H1 (cell line): Measurements from ENCODE around the gene LIMA1. TPM values are rescaled to one million over a fixed set of nuclear protein-coding genes. Genes with fewer than 3 reads are reported as not detected.

Experiments
- CTCF ChIA-PET: fragments of 300-600 bp; sonication (Branson Sonifier 250); formaldehyde crosslinking; loops from one replicate; lab custom pipeline; 2021; ENCODE audit not compliant: partially characterized antibody; lab: Charles Lee
- POLR2A ChIA-PET: fragments of 300-600 bp; sonication (Branson Sonifier 250); formaldehyde crosslinking; loops from one replicate; lab custom pipeline; 2021; ENCODE audit warnings: inconsistent platforms; ENCODE audit not compliant: partially characterized antibody; lab: Charles Lee
- DNase-seq, 2 experiments: peaks; one replicate each; pipeline versions ENCODE4 v3.0.0 to v3.0.0-alpha.2; 2010 to 2022; ENCODE audit warnings: low spot score in 2 of 2, low read depth in 1 of 2, mixed read lengths in 1 of 2
- FAIRE-seq: peaks from 2 replicates; lab custom pipeline; 2011; peaks lifted over from hg19 to GRCh38; lab: Jason Lieb, UNC
- H2AFZ ChIP-seq: 2 replicates; pipeline ENCODE4 v1.8.1; 2012; ENCODE audit warnings: low read length, inconsistent platforms
- H2AK5ac ChIP-seq: 2 replicates; pipeline ENCODE4 v1.6.1; 2013; ENCODE audit warnings: low read depth, low read length
- H2BK120ac ChIP-seq: replicated peaks from 2 replicates; pipeline ENCODE3; 2013; ENCODE audit warnings: low read depth, low read length, inconsistent platforms
- H2BK12ac ChIP-seq: 2 replicates; pipeline ENCODE4 v1.6.1; 2013; ENCODE audit warnings: low read depth, low read length
- H2BK15ac ChIP-seq: 2 replicates; pipeline ENCODE4 v1.6.1; 2013; ENCODE audit warnings: low read length
- H2BK20ac ChIP-seq: 2 replicates; pipeline ENCODE4 v1.6.1; 2013; ENCODE audit warnings: low read length
- H2BK5ac ChIP-seq: 2 replicates; pipeline ENCODE4 v1.6.1; 2013; ENCODE audit warnings: low read depth, low read length
- H3K14ac ChIP-seq: 2 replicates; pipeline ENCODE4 v1.6.1; 2013; ENCODE audit warnings: inconsistent platforms; ENCODE audit not compliant: insufficient read length
- H3K18ac ChIP-seq: 2 replicates; pipeline ENCODE4 v1.6.1; 2013; ENCODE audit warnings: low read length; ENCODE audit errors: extremely low read depth
- H3K23ac ChIP-seq: 2 replicates; pipeline ENCODE4 v1.6.1; 2013; ENCODE audit warnings: inconsistent platforms; ENCODE audit not compliant: insufficient read length
- H3K23me2 ChIP-seq: 2 replicates; pipeline ENCODE4 v1.6.1; 2013; ENCODE audit warnings: low read depth, low read length
- H3K27ac ChIP-seq: 2 replicates; pipeline ENCODE4 v1.6.1; 2011; ENCODE audit warnings: low read depth, low read length, inconsistent platforms
- H3K27me3 ChIP-seq, 4 experiments: replicated peaks in 1 of 4; 1 replicate in 1 of 4; 2 replicates in 3 of 4; pipeline versions ENCODE4 v1.6.1 to v1.8.1; 2011 to 2013; ENCODE audit warnings: low read length in 3 of 4, mild to moderate bottlenecking in 3 of 4, inconsistent platforms in 2 of 4, mixed read lengths in 2 of 4, moderate library complexity in 1 of 4; ENCODE audit not compliant: control insufficient read depth in 3 of 4, insufficient read depth in 3 of 4; ENCODE audit errors: extremely low read depth in 1 of 4
- H3K36me3 ChIP-seq, 4 experiments: 2 replicates each; pipeline versions ENCODE4 v1.6.1 to v1.8.1; 2011 to 2013; ENCODE audit warnings: mild to moderate bottlenecking in 4 of 4, low read length in 3 of 4, moderate library complexity in 2 of 4, control low read depth in 1 of 4, inconsistent platforms in 1 of 4; ENCODE audit not compliant: insufficient read depth in 4 of 4, control insufficient read depth in 2 of 4
- H3K4ac ChIP-seq: replicated peaks from 2 replicates; pipeline ENCODE3; 2013; ENCODE audit warnings: low read length, low read depth, mixed read lengths, inconsistent platforms; ENCODE audit not compliant: insufficient read length
- H3K4me1 ChIP-seq, 4 experiments: replicated peaks in 1 of 4; 1 replicate in 1 of 4; 2 replicates in 3 of 4; pipeline versions ENCODE4 v1.6.1 to v1.8.1; 2011 to 2013; ENCODE audit warnings: low read length in 3 of 4, inconsistent platforms in 2 of 4, mixed read lengths in 1 of 4; ENCODE audit not compliant: insufficient read depth in 4 of 4, control insufficient read depth in 3 of 4
- H3K4me2 ChIP-seq, 2 experiments: 2 replicates each; pipeline versions ENCODE4 v1.6.1 to v1.8.1; 2011 to 2013; ENCODE audit warnings: low read depth in 2 of 2, low read length in 2 of 2, control low read depth in 1 of 2, inconsistent platforms in 1 of 2, mild to moderate bottlenecking in 1 of 2; ENCODE audit not compliant: insufficient read depth in 1 of 2
- H3K4me3 ChIP-seq, 4 experiments: fragments of 200-600, 300-600 bp in 1 of 4; sonication (generic), shearing (Covaris generic), sonication (Bioruptor Twin) in 1 of 4; 2 replicates each; pipeline versions ENCODE4 v1.5.1 to v1.8.1; 2011 to 2016; ENCODE audit warnings: low read length in 4 of 4, low read depth in 3 of 4, control low read depth in 2 of 4, inconsistent platforms in 2 of 4, mild to moderate bottlenecking in 2 of 4, mixed read lengths in 1 of 4, moderate library complexity in 1 of 4; ENCODE audit not compliant: insufficient read depth in 2 of 4; ENCODE audit errors: extremely low read depth in 1 of 4
- H3K56ac ChIP-seq: replicated peaks from 2 replicates; pipeline ENCODE3; 2013; ENCODE audit warnings: low read depth, mild to moderate bottlenecking, mixed read lengths, low read length, inconsistent platforms; ENCODE audit not compliant: insufficient read length
- H3K79me1 ChIP-seq: 2 replicates; pipeline ENCODE4 v1.6.1; 2013; ENCODE audit warnings: low read depth, low read length, control low read depth
- H3K79me2 ChIP-seq, 2 experiments: 2 replicates each; pipeline versions ENCODE4 v1.6.1 to v1.8.1; 2012 to 2013; ENCODE audit warnings: low read length in 2 of 2, mild to moderate bottlenecking in 2 of 2, inconsistent platforms in 1 of 2; ENCODE audit not compliant: insufficient read depth in 2 of 2, control insufficient read depth in 1 of 2
- H3K9ac ChIP-seq, 4 experiments: replicated peaks in 1 of 4; 1 replicate in 1 of 4; 2 replicates in 3 of 4; pipeline versions ENCODE4 v1.6.1 to v1.8.1; 2011 to 2013; ENCODE audit warnings: low read depth in 3 of 4, low read length in 3 of 4, control low read depth in 2 of 4, mild to moderate bottlenecking in 2 of 4, moderate library complexity in 2 of 4, inconsistent platforms in 1 of 4; ENCODE audit errors: extremely low read depth in 1 of 4
- H3K9me3 ChIP-seq, 2 experiments: 2 replicates each; pipeline versions ENCODE4 v1.6.1 to v1.8.1; 2012 to 2013; ENCODE audit warnings: mild to moderate bottlenecking in 2 of 2, moderate library complexity in 2 of 2, control low read depth in 1 of 2, inconsistent platforms in 1 of 2, low read depth in 1 of 2, low read length in 1 of 2, mixed read lengths in 1 of 2; ENCODE audit not compliant: insufficient read depth in 2 of 2
- H4K20me1 ChIP-seq, 2 experiments: replicated peaks in 1 of 2; 2 replicates each; pipeline versions ENCODE3 to v1.8.1; 2011 to 2013; ENCODE audit warnings: inconsistent platforms in 2 of 2, low read length in 2 of 2, mild to moderate bottlenecking in 1 of 2; ENCODE audit not compliant: insufficient read depth in 2 of 2, control insufficient read depth in 1 of 2
- H4K5ac ChIP-seq: 2 replicates; pipeline ENCODE4 v1.6.1; 2013; ENCODE audit warnings: low read length, low read depth, mixed read lengths, inconsistent platforms; ENCODE audit not compliant: insufficient read length
- H4K8ac ChIP-seq: 2 replicates; pipeline ENCODE4 v1.8.0; 2013; ENCODE audit warnings: mild to moderate bottlenecking, moderate library complexity, low read length, inconsistent platforms; ENCODE audit not compliant: insufficient read depth; ENCODE audit errors: extremely low read depth
- H4K91ac ChIP-seq: replicated peaks from 2 replicates; pipeline ENCODE3; 2013; ENCODE audit warnings: low read length, mixed read lengths, inconsistent platforms; ENCODE audit not compliant: insufficient read length
- CBX5 ChIP-seq: fragments of 300-800, 300-1000 bp; sonication (generic); IDR thresholded peaks from 2 replicates; pipeline ENCODE4 v1.7.1; 2016; ENCODE audit warnings: antibody characterized with exemption, low read length, low read depth
- CEBPB ChIP-seq: IDR thresholded peaks from 2 replicates; pipeline ENCODE4 v1.6.1; 2012; ENCODE audit warnings: low read depth, low read length
- CREB1 ChIP-seq: IDR thresholded peaks from 2 replicates; pipeline ENCODE4 v1.6.1; 2012; ENCODE audit warnings: inconsistent platforms
- GABPA ChIP-seq: IDR thresholded peaks from 2 replicates; pipeline ENCODE4 v1.6.1; 2011; ENCODE audit warnings: mild to moderate bottlenecking, low read length, moderate library complexity, borderline replicate concordance; ENCODE audit not compliant: insufficient read depth
- JUND ChIP-seq: IDR thresholded peaks from 2 replicates; pipeline ENCODE4 v1.6.1; 2011; ENCODE audit warnings: mild to moderate bottlenecking, improper control_type of control experiment, low read length
- KDM5A ChIP-seq: fragments of 200-600 bp; IDR thresholded peaks from 2 replicates; pipeline ENCODE4 v1.7.1; 2012; ENCODE audit warnings: mild to moderate bottlenecking, low read length, inconsistent platforms, mixed read lengths
- RNF2 ChIP-seq: fragments of 200-900, 300-1000 bp; sonication (generic); IDR thresholded peaks from 2 replicates; pipeline ENCODE4 v1.7.1; 2016; ENCODE audit warnings: borderline replicate concordance, low read depth, mild to moderate bottlenecking, antibody characterized with exemption, low read length; ENCODE audit not compliant: poor library complexity, severe bottlenecking; ENCODE audit errors: missing control alignments
- SAP30 ChIP-seq: fragments of 300-600 bp; sonication (generic); IDR thresholded peaks from 2 replicates; pipeline ENCODE4 v1.7.1; 2012; ENCODE audit warnings: low read length, moderate library complexity, mild to moderate bottlenecking, inconsistent platforms; ENCODE audit not compliant: insufficient read depth, insufficient replicate concordance
- SP4 ChIP-seq: IDR thresholded peaks from 2 replicates; pipeline ENCODE4 v1.6.1; 2012; ENCODE audit warnings: low read length, inconsistent platforms
- TEAD4 ChIP-seq: IDR thresholded peaks from 2 replicates; pipeline ENCODE4 v1.6.1; 2012; ENCODE audit warnings: low read depth, low read length, inconsistent platforms, mixed read lengths
- YY1 ChIP-seq: IDR thresholded peaks from 2 replicates; pipeline ENCODE4 v1.6.1; 2011; ENCODE audit warnings: low read depth, mild to moderate bottlenecking, low read length
- WGBS, 2 experiments: shearing (Covaris generic) in 1 of 2; methylation state at CpG; one replicate each; pipeline versions ENCODE4 v1.1.6 to v1.1.7; 2013 to 2015; ENCODE audit warnings: low lambda C conversion rate in 2 of 2, mixed read lengths in 2 of 2, inconsistent platforms in 1 of 2, low coverage in 1 of 2, missing lambda C conversion rate in 1 of 2; ENCODE audit not compliant: insufficient replicate concordance in 2 of 2, insufficient coverage in 1 of 2, insufficient read length in 1 of 2; ENCODE audit errors: extremely low coverage in 1 of 2, missing lambda C conversion rate in 1 of 2; 5-methylcytosine and 5-hydroxymethylcytosine counted together
- polyA plus RNA-seq, 7 experiments: library from polyadenylated mRNA; depleted of rRNA in 3 of 7; stranded (reverse) in 5 of 7; unstranded in 2 of 7; fragments of >200 nt in 5 of 7; fragments of 200-250 nt in 2 of 7; gene quantifications; 1 replicate in 5 of 7; 2 replicates in 1 of 7; 4 replicates in 1 of 7; pipeline versions ENCODE4 v1.2.1 to v1.2.3, GENCODE V29; 2011 to 2013; ENCODE audit warnings: missing spikeins in 2 of 7, mixed read lengths in 2 of 7
- total RNA-seq: library from RNA; stranded (reverse); fragmentation: NEBNext Ultra II Directional; extraction: Animal tissue kit (Norgen Biotek cat#: 25700); gene quantifications from 2 replicates; pipeline ENCODE4 v1.2.1, GENCODE V29; 2021

Gene LIMA1
- total and polyA plus RNA-seq, 2 of the 8 experiments (the other 6 are each of a cell fraction or from before 2014, with no cell fraction given), result 12.7 to 47.6 TPM

GRCh38 chr12:50230217-50230616 lies 53.1 kb downstream of the LIMA1 start:
- H3K4me1 ChIP-seq, result no peaks in the 10 kb centered on the region
- H4K8ac ChIP-seq, result no peak overlapping the region
- no peak overlapping the region for H3K4me2 ChIP-seq
- no peak overlapping the region for H2BK5ac ChIP-seq
- H2AK5ac ChIP-seq, result no peak overlapping the region
- DNase-seq, result no peak
- H3K27me3 ChIP-seq, result no peaks in the 10 kb centered on the region
- TF ChIP-seq YY1 (no peak), CEBPB (no peak), SAP30 (no peak), RNF2 (no peak), SP4 (no peak), KDM5A (no peak), JUND (no peak), CREB1 (no peak), TEAD4 (no peak), GABPA (no peak), CBX5 (no peak)
- 94% methylated on average over 6 of the region's 6 CpGs; no CpG with 5 or more reads in 1 of the 2 experiments for WGBS, 2 experiments
- CTCF ChIA-PET, result no interaction called here
- no peaks in the 10 kb centered on the region for H3K36me3 ChIP-seq
- no peak overlapping the region for H2BK120ac ChIP-seq
- H3K4me3 ChIP-seq, result no peak overlapping the region
- H4K5ac ChIP-seq, result no peak overlapping the region
- H3K23ac ChIP-seq, result no peak overlapping the region
- H3K27ac ChIP-seq, result no peak overlapping the region
- no peaks in the 10 kb centered on the region for H4K20me1 ChIP-seq
- no peak overlapping the region for H3K9ac ChIP-seq
- H3K23me2 ChIP-seq, result no peaks in the 10 kb centered on the region; the same call in 1 of the 2 replicates
- H3K9me3 ChIP-seq, result no peaks in the 10 kb centered on the region
- no peak overlapping the region for H2BK15ac ChIP-seq
- H3K18ac ChIP-seq, result no peak overlapping the region
- H3K79me1 ChIP-seq, result no peaks in the 10 kb centered on the region
- no peak overlapping the region for H3K56ac ChIP-seq
- POLR2A ChIA-PET, result no interaction called here
- no peak overlapping the region for H3K14ac ChIP-seq
- no peak overlapping the region for H2BK20ac ChIP-seq
- no peak overlapping the region for H2BK12ac ChIP-seq
- FAIRE-seq, result no peak
- H4K91ac ChIP-seq, result no peak overlapping the region
- no peak overlapping the region for H3K4ac ChIP-seq
- no peaks in the 10 kb centered on the region for H3K79me2 ChIP-seq
- H2AFZ ChIP-seq, result no peak overlapping the region
